Vagina (tissue), 2 donors: ENCODE measurements around the gene ZNF839. TPM values are rescaled to one million over a fixed set of nuclear protein-coding genes. Genes with fewer than 3 reads are reported as not detected.

Experiments used
- DNase-seq, 2 donors: peaks; one replicate each; pipeline ENCODE4 v3.0.0-alpha.2; 2017; ENCODE audit errors: extremely low spot score in 2 of 2
- H3K27ac ChIP-seq: fragments of 200-600 bp; sonication (generic); one replicate; pipeline ENCODE4 v1.5.1; 2019
- H3K27me3 ChIP-seq: fragments of 200-600 bp; sonication (generic); one replicate; pipeline ENCODE4 v1.5.1; 2019
- H3K36me3 ChIP-seq, 2 donors: fragments of 200-600 bp; sonication (generic); one replicate each; pipeline ENCODE4 v1.5.1; 2017 to 2019
- H3K4me1 ChIP-seq: fragments of 200-600 bp; sonication (generic); one replicate; pipeline ENCODE4 v1.5.1; 2019
- H3K4me3 ChIP-seq, 2 donors: fragments of 200-600 bp; sonication (generic); 1 replicate in 1 of 2; 2 replicates in 1 of 2; pipeline ENCODE4 v1.5.1; 2016 to 2019
- H3K9me3 ChIP-seq: fragments of 200-600 bp; sonication (generic); one replicate; pipeline ENCODE4 v1.5.1; 2019
- CTCF ChIP-seq, 3 experiments: fragments of 450-650 bp in 2 of 3; fragments of 200-600 bp in 1 of 3; sonication (generic) in 1 of 3; IDR thresholded peaks; one replicate each; pipeline ENCODE4 v1.5.1; 2017 to 2019; ENCODE audit warnings: antibody characterized with exemption in 3 of 3, mild to moderate bottlenecking in 2 of 3, moderate library complexity in 2 of 3
- POLR2A ChIP-seq, 2 donors: fragments of 450-650 bp; IDR thresholded peaks; one replicate each; pipeline ENCODE4 v1.6.1; 2017; ENCODE audit warnings: antibody characterized with exemption in 2 of 2, mild to moderate bottlenecking in 2 of 2, moderate library complexity in 2 of 2
- POLR2AphosphoS5 ChIP-seq, 2 donors: sonication (generic); formaldehyde crosslinking; IDR thresholded peaks; one replicate each; pipeline ENCODE4 v1.9.0; 2017; ENCODE audit warnings: antibody characterized with exemption in 2 of 2, mild to moderate bottlenecking in 2 of 2, low read depth in 1 of 2; ENCODE audit not compliant: insufficient read depth in 1 of 2
- intact Hi-C: fragments of 100-400 bp; cut with DNase I; formaldehyde crosslinking; loops from one replicate; pipeline ENCODE4 v1.15.1; 2023
- total RNA-seq: library from RNA; depleted of rRNA; stranded (reverse); fragments of >200 nt; gene quantifications from one replicate; pipeline ENCODE4 v1.2.3, GENCODE V29; 2016

ZNF839 gene
- total RNA-seq, 1 donor from 2014 or later, result 4.4 TPM

DNA sequence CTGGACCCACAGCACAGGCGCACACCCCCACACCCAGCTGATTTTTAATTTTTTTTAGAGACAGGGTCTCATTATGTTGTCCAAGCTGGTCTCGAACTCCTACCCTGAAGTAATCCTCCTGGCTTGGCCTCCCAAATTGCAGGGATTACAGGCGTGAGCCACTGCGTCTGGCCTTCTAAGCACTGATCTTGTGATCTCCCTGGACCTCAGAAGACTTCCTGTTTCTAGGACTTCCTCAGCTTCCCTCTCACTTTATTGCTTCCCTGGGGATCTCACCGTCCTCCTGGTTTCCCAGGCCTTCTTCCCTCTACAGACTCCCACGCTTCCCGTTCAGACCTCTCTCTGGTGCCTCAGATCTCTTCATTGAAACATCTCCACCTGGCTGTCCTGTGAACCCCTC lies 13.8 kb downstream of the ZNF839 start:
- no peaks in the 10 kb centered on the region for H3K27me3 ChIP-seq

GRCh38 chr14:102333795-102334705 lies 14.5 kb downstream of the ZNF839 start:
- H3K36me3 ChIP-seq, result peaks cover 0 to 20% of the 10 kb centered on the region in 2 donors
- H3K4me1 ChIP-seq, result no peaks in the 10 kb centered on the region
- no peak overlapping the region for H3K27ac ChIP-seq
- intact Hi-C loops, result no loop called here
- no peak for TF ChIP-seq CTCF (IDR thresholded peaks at IDR 0.05)
- no peak for TF ChIP-seq POLR2AphosphoS5 (IDR thresholded peaks at IDR 0.05; ENCODE audit: insufficient read depth in 1 of 2, low read depth in 1 of 2)
- no peak for TF ChIP-seq POLR2A (IDR thresholded peaks at IDR 0.05)
- H3K27me3 ChIP-seq, result no peaks in the 10 kb centered on the region
- H3K4me3 ChIP-seq, result no peak overlapping the region
- DNase-seq, result no peak
- H3K9me3 ChIP-seq, result no peaks in the 10 kb centered on the region

More for the DNA sequence above, 13.8 kb downstream of the ZNF839 start:
- peaks cover 0 to 15% of the 10 kb centered on the region in 2 donors for H3K36me3 ChIP-seq
- no peak overlapping the region for H3K27ac ChIP-seq
- DNase-seq, result no peak
- intact Hi-C loops, result no loop called here
- TF ChIP-seq POLR2A (IDR thresholded peaks at IDR 0.05) (no peak), POLR2AphosphoS5 (IDR thresholded peaks at IDR 0.05; ENCODE audit: insufficient read depth in 1 of 2, low read depth in 1 of 2) (no peak)
- no peaks in the 10 kb centered on the region for H3K9me3 ChIP-seq
- no peak overlapping the region for H3K4me3 ChIP-seq
- no peaks in the 10 kb centered on the region for H3K4me1 ChIP-seq

GRCh38 chr14:102335163-102335562 lies 15.6 kb downstream of the ZNF839 start:
- Histone ChIP-seq H3K4me3 (no peak overlapping the region), H3K9me3 (no peaks in the 10 kb centered on the region), H3K4me1 (no peaks in the 10 kb centered on the region), H3K27ac (no peak overlapping the region), H3K27me3 (no peaks in the 10 kb centered on the region), H3K36me3 (peaks cover 0 to 24% of the 10 kb centered on the region in 2 donors)
- TF ChIP-seq POLR2AphosphoS5 (IDR thresholded peaks at IDR 0.05; ENCODE audit: insufficient read depth in 1 of 2, low read depth in 1 of 2) (no peak), POLR2A (IDR thresholded peaks at IDR 0.05) (no peak), CTCF (IDR thresholded peaks at IDR 0.05) (no peak)
- intact Hi-C loops, result no loop called here
- DNase-seq, result no peak

DNA sequence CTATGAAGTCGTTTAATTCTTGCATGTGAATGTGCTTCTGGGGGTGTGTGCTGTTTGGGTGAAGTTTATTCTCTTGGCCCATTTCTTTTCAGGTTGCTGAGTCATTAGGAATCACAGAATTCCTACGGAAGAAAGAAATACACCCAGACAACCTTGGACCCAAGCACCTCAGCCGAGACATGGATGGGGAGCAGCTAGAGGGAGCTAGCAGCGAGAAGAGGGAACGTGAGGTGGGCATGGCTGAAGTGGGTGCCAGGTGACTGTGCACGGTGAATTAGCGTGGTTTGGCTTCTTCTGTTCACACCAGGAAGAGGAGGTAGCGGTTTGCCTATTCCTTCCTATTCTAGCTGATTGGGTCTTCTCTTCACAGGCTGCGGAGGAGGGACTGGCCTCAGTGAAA lies 19.2 kb downstream of the ZNF839 start:
- Histone ChIP-seq H3K9me3 (no peaks in the 10 kb centered on the region), H3K27me3 (no peaks in the 10 kb centered on the region)

GRCh38 chr14:102341566-102341965 lies 22.0 kb downstream of the ZNF839 start:
- peaks cover 0 to 74% of the 10 kb centered on the region in 2 donors for H3K36me3 ChIP-seq
- H3K9me3 ChIP-seq, result no peaks in the 10 kb centered on the region
- DNase-seq, result no peak
- intact Hi-C loops, result no loop called here
- H3K4me3 ChIP-seq, result no peak overlapping the region
- no peaks in the 10 kb centered on the region for H3K4me1 ChIP-seq
- no peak overlapping the region for H3K27ac ChIP-seq
- TF ChIP-seq POLR2AphosphoS5 (IDR thresholded peaks at IDR 0.05; ENCODE audit: insufficient read depth in 1 of 2, low read depth in 1 of 2), result no peak
- no peak for TF ChIP-seq CTCF (IDR thresholded peaks at IDR 0.05)
- TF ChIP-seq POLR2A (IDR thresholded peaks at IDR 0.05), result no peak
- H3K27me3 ChIP-seq, result no peaks in the 10 kb centered on the region

More for the DNA sequence above, 19.2 kb downstream of the ZNF839 start:
- peaks cover 0 to 50% of the 10 kb centered on the region in 2 donors for H3K36me3 ChIP-seq
- intact Hi-C loops, result no loop called here
- no peak for DNase-seq
- TF ChIP-seq POLR2A (IDR thresholded peaks at IDR 0.05), result no peak
- TF ChIP-seq CTCF (IDR thresholded peaks at IDR 0.05), result no peak
- TF ChIP-seq POLR2AphosphoS5 (IDR thresholded peaks at IDR 0.05; ENCODE audit: insufficient read depth in 1 of 2, low read depth in 1 of 2), result no peak
- H3K4me3 ChIP-seq, result no peak overlapping the region
- H3K27ac ChIP-seq, result no peak overlapping the region
- no peaks in the 10 kb centered on the region for H3K4me1 ChIP-seq
